Measurements from ENCODE around the gene SLC43A2.

DNA sequence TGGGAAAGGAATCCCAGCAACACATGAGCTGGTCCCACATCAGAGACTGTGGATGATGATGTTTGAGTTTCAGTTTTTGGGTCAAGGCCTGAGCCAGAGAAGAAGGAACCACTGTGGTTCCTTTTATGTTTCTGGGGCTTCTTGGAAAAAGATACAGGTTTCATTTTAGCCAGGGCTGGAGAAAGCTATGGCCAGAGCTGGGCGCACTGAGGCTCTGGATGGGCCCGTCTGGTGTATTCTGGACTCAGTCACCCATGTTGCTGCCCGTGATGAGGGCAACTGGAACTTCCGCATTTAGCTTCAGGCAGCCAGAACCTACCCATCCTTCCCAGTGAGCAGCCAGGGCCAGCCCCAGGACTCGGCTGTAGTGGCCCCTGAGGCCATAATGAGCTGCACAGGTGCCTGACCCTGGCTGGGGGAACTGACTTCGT lies 51.0 kb downstream of the SLC43A2 start:
- TF ChIP-seq POLR2A (IDR thresholded peaks at IDR 0.05) (no peak), CTCF (IDR thresholded peaks at IDR 0.05) (no peak)

Measured in Peyer's patch (tissue), 4 donors.